HG03521 (cell line): ENCODE results near the gene GTPBP6.
"Not testable (repeated sequence)": the region's sequence is repeated elsewhere in the genome, so short reads cannot be mapped to it uniquely, and the experiment has no call there.

ENCODE experiments used
- ATAC-seq: cut with Tn5 transposase; IDR thresholded peaks from one replicate; pipeline ENCODE4 v1.9.1; 2021; ENCODE audit warnings: mild to moderate bottlenecking, moderate library complexity; ENCODE audit not compliant: unreplicated experiment

GTPBP6 gene

GRCh38 chrX:317424-318067 lies 1.1 kb downstream of the GTPBP6 start:
- ATAC-seq: no peak

DNA sequence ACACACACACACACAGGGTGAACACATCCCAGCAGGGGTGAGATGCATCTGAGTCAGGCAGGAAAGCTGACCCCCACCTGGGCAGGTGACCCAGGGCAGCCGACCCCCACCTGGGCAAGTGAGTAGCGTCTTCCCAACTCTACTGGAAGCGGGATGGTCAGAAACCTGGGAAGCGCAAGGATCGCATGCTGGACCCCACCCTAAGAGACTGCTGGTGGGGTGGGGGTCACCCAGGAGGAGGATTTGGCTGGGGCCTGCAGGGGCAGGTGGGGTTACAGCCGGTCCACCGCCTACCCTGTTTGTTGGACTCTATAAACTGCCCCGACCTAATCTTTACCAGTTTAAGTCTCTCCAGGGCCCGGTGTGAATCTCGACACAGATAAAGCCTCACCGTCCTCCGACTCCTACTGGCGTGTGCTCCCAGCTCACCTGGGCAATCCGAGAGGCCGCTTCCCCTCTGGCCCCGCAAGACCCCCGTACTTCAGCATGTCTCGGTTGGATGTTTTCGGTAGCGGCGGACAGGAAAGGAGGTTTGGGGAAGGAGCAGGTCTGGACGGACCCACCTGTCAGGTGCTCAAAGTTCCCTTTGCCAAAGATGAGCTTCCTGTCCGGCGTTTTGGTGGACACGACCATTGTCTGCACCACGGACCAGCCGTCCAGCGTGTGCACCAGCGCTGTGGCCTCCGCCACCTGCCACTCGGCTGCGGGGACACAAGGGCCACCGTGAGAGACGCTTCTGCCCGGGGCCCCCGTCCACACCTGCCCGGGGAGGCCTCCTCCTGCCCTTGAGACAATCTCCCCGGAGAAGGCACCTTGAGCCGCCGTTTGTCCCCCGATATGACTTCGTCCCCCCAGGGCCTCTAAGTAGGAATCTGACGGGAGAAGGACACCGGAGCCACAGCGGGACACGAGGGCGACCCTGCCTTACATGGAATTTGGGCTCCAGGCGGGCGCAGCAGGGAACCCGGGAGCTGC lies 2.0 kb downstream of the GTPBP6 start:
- no peak for ATAC-seq

DNA sequence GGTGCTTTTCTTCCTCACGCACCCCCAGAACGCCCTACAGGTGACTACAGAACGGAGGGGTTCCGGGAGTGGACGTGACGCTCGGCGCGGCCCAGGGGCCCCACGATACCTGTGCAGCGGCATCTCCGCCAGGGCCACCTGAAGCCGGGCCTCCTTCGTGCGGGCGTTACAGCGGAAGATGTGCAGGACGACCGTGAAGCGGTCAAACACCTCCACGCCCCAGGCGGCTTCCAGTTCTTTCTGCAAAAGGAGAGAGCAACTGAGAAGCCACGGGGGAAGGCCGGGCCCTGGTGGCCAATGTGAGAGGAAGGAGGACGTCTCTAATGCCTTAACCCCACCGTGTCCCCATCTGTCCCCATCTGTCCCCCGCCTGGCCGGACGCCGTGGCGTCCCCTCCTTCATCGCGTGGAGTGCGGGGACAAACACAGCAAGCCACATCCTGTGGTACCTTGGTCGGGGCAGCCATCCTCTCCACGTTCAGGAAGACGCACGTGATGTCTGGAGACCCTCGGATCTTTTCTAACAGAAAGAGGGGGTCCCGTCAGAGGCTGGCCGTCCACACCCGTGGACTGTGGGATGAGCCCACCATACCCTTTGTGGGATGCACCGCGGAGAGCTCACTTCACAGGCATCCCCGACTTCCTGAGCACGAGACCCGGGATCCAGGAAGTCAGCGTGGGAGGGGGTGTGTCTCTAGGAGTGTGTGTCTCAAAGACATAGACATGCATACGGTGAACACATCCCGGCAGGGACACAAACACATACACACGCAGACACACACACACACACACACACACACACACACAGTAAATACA lies 3.6 kb downstream of the GTPBP6 start:
- no peak for ATAC-seq

- ATAC-seq: no peak
These were observed 4.5 kb downstream of the GTPBP6 start for GRCh38 chrX:314049-314448.

- ATAC-seq: no peak
These were observed 5.0 kb downstream of the GTPBP6 start for GRCh38 chrX:313546-313945.

GRCh38 chrX:312621-313331 lies 5.8 kb downstream of the GTPBP6 start:
- ATAC-seq: no peak

DNA sequence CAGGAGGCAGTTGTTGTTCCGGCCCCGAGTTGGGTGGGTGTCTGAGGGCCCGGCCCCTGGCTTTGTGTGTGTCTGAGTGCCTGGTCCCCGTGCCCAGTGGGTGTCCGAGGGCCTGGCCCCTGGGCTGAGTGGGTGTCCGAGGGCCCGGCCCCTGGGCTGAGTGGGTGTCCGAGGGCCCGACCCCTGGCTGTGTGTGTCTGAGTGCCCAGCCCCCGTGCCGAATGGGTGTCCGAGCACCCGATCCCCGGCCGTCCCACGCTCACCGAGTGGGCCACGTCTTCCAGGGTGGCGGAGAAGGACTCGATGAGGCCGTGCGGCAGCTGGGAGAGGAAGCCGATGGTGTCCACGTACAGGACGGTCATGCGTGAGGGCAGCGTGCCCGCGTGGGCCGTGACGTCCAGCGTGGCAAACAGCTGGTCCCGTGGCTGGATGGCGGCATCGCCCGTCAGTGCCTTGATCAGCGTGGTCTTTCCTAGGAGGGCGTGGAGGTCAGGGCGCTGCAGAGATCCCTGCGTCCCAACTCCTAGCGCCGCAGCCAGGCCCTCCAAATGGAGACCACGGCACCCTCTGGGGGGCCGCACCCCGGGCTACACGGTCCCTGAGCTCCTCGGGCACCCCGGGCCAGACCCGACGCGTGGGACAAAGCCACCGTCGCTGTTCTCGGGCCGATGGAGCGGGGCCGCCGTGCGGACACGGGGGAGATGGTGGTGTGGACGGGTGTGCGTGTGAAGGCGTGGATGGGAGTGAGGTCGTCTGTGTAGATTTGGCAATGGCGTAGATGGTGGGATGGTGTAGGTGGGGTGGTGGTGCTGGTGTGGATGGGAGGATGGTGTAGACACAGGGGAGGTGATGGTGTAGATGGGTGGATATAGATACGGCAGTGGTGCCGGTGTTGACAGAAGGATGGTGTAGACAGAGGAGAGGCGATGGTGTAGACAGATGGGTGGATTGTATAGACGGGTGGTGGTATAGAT lies 7.2 kb downstream of the GTPBP6 start:
- ATAC-seq: no peak

GRCh38 chrX:310621-311155 lies 7.9 kb downstream of the GTPBP6 start:
- no peak for ATAC-seq

DNA sequence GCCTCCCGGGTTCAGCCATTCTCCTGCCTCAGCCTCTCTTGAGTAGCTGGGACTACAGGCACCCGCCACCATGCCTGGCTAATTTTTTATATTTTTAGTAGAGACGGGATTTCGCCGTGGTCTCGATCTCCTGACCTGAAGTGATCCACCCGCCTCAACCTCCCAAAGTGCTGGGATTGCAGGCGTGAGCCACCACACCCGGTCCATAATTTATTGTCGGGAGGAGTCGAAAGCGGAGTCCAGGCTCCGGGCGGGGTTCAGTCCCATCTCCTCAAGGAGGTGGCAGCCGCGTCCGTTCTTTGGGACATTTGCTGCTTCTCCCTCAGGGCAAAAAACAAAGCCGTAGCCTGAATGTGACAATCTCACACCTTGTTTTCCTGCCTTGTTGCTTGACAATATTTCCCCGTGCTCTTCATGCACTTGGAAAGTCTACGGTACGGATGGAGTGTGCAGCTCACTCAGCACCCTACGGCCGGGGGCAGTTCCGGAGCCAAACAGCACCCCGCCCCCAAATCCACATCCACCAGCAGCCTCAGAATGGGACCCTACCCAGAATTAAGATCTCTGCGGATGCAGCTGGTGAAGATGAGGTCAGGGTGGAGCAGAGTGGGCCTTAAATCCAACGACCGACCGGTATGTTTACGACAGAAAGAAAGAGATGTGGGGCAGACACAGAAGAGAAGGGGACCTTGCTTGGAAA lies 9.6 kb downstream of the GTPBP6 start:
- ATAC-seq: no peak

GRCh38 chrX:307261-308111 lies 11.1 kb downstream of the GTPBP6 start:
- no peak for ATAC-seq

GRCh38 chrX:306614-307251 lies 11.9 kb downstream of the GTPBP6 start:
- ATAC-seq: not testable (repeated sequence)

- ATAC-seq: not testable (repeated sequence)
These were observed 12.6 kb downstream of the GTPBP6 start for GRCh38 chrX:305781-306613.

- ATAC-seq: no peak
These were observed 15.6 kb downstream of the GTPBP6 start for GRCh38 chrX:302975-303374.

DNA sequence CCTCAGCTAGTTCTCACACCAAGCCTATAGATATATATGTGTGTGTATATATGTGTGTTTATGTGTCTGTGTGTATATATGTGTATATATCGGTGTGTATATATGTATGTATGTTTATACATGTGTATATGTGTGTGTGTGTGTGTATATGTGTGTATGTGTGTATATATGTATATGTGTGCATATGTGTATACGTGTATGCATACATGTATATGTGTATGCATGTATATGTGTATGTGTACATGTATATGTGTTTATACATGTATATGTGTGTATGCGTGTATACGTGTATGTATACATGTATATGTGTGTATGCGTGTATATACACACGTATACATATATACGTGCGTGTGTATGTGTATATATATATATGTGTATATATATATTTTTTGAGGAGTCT lies 18.3 kb downstream of the GTPBP6 start:
- no peak for ATAC-seq

- ATAC-seq: no peak
These were observed 19.6 kb downstream of the GTPBP6 start for GRCh38 chrX:298993-299392.

GRCh38 chrX:295136-295535 lies 23.5 kb downstream of the GTPBP6 start:
- no peak for ATAC-seq
